WTC11 (cell line): ENCODE data around the gene DCST2. TPM values are rescaled to one million over a fixed set of nuclear protein-coding genes. Genes with fewer than 3 reads are reported as not detected.

Experiments used
- CREM ChIP-seq: sonication (generic); formaldehyde crosslinking; IDR thresholded peaks from 2 replicates; pipeline ENCODE4 v1.8.1; 2022; ENCODE audit warnings: mild to moderate bottlenecking, missing genetic modification reagents, moderate library complexity
- FOXP1 ChIP-seq: sonication (generic); formaldehyde crosslinking; IDR thresholded peaks from 2 replicates; pipeline ENCODE4 v1.8.0; 2022; ENCODE audit warnings: missing genetic modification reagents, mild to moderate bottlenecking, moderate library complexity, borderline replicate concordance
- NFE2L1 ChIP-seq: sonication (generic); formaldehyde crosslinking; IDR thresholded peaks from 2 replicates; pipeline ENCODE4 v1.8.1; 2023; ENCODE audit warnings: missing genetic modification reagents
- NFYB ChIP-seq: sonication (generic); formaldehyde crosslinking; conservative IDR thresholded peaks from 2 replicates; pipeline ENCODE4 v1.8.0; 2022; ENCODE audit warnings: low read depth, missing genetic modification reagents
- SMAD4 ChIP-seq: sonication (generic); formaldehyde crosslinking; IDR thresholded peaks from 2 replicates; pipeline ENCODE4 v1.8.0; 2022; ENCODE audit warnings: mild to moderate bottlenecking, missing genetic modification reagents
- TCF7 ChIP-seq: sonication (generic); formaldehyde crosslinking; IDR thresholded peaks from 2 replicates; pipeline ENCODE4 v1.8.0; 2022; ENCODE audit warnings: mild to moderate bottlenecking, low read depth, missing genetic modification reagents, moderate library complexity
- TEAD4 ChIP-seq: sonication (generic); formaldehyde crosslinking; IDR thresholded peaks from 2 replicates; pipeline ENCODE4 v1.8.0; 2022; ENCODE audit warnings: mild to moderate bottlenecking, missing genetic modification reagents
- ZNF671 ChIP-seq: fragments of 250-450 bp; sonication (Bioruptor Pico); IDR thresholded peaks from 2 replicates; pipeline ENCODE4 v1.8.0; 2021; ENCODE audit warnings: mild to moderate bottlenecking
- total RNA-seq: library from RNA; stranded (reverse); gene quantifications from 3 replicates; pipeline ENCODE4 v1.2.3, GENCODE V29; 2021
- TF ChIP-seq, protein P1 (sequence below): fragments of 200-600 bp; IDR thresholded peaks from 2 replicates; pipeline ENCODE4 v1.8.0; 2022; ENCODE audit warnings: antibody characterized with exemption
- TF ChIP-seq, protein P2 (sequence below): sonication (generic); formaldehyde crosslinking; IDR thresholded peaks from 2 replicates; pipeline ENCODE4 v1.8.1; 2022; ENCODE audit warnings: low read depth, missing genetic modification reagents, borderline replicate concordance
- TF ChIP-seq, protein P3 (sequence below): sonication (generic); formaldehyde crosslinking; IDR thresholded peaks from 2 replicates; pipeline ENCODE4 v1.8.0; 2023; ENCODE audit warnings: missing genetic modification reagents, mild to moderate bottlenecking, borderline replicate concordance
- TF ChIP-seq, protein P4 (sequence below): sonication (generic); formaldehyde crosslinking; IDR thresholded peaks from 2 replicates; pipeline ENCODE4 v1.8.1; 2023; ENCODE audit warnings: mild to moderate bottlenecking, missing genetic modification reagents
- TF ChIP-seq, protein P5 (sequence below): sonication (generic); formaldehyde crosslinking; IDR thresholded peaks from 2 replicates; pipeline ENCODE4 v1.8.1; 2023; ENCODE audit warnings: mild to moderate bottlenecking, moderate library complexity, missing genetic modification reagents
- TF ChIP-seq, protein P6 (sequence below): sonication (generic); formaldehyde crosslinking; IDR thresholded peaks from 2 replicates; pipeline ENCODE4 v1.8.0; 2023; ENCODE audit warnings: missing genetic modification reagents
- TF ChIP-seq, protein P7 (sequence below): fragments of 250-450 bp; sonication (Bioruptor Pico); IDR thresholded peaks from 2 replicates; pipeline ENCODE4 v1.9.0; 2021; ENCODE audit warnings: mild to moderate bottlenecking

Gene DCST2
- total RNA-seq, 1 experiment from 2014 or later, result 0.83 TPM

DNA sequence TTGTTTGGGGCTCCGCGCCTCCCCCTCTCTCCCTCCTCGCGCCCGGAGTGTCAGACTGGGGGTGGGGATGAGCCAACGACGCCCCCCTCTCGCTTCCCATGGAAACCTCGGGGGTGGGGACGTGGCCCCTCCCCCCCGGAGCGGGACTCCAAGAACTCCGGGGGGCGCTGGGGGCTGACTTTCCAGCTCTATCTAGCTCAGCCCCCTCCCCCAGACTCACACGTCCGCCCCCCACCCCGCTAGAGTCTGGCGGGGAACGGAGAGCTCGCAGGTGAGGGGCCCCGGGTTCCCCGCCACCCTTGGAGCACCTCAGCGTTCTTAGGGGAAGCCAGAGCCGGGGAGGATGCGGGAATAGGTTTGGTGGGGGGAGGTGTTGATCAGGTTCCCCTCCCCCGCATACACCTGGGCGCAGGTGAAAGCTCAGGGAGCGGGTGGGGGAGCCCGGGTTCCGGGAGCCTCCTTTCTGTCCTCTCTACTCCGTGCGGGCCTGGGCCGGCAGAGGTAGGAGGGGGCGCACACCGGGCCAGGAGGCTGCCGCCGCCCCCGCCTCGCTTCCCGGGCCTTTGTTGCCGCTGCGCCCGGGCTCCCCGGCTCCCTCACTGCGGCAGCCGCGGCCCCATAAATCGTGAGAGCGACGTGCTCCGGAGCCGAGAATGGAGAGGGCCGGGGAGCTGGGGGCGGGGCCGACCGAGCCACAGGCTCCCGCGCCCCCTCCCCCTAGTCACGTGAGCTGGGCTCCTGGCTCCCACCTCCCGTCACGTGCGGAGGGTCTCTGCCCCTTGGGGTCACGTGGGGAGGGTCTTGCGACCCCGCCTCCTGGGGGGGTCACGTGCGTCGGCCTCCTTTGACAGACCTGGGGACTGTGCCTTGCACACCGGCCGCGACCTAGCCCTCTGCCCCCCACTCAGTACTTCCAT, 47.0 kb upstream of the DCST2 start (continued):
- TF ChIP-seq, protein P1, sequence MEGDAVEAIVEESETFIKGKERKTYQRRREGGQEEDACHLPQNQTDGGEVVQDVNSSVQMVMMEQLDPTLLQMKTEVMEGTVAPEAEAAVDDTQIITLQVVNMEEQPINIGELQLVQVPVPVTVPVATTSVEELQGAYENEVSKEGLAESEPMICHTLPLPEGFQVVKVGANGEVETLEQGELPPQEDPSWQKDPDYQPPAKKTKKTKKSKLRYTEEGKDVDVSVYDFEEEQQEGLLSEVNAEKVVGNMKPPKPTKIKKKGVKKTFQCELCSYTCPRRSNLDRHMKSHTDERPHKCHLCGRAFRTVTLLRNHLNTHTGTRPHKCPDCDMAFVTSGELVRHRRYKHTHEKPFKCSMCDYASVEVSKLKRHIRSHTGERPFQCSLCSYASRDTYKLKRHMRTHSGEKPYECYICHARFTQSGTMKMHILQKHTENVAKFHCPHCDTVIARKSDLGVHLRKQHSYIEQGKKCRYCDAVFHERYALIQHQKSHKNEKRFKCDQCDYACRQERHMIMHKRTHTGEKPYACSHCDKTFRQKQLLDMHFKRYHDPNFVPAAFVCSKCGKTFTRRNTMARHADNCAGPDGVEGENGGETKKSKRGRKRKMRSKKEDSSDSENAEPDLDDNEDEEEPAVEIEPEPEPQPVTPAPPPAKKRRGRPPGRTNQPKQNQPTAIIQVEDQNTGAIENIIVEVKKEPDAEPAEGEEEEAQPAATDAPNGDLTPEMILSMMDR, result no peak
- TF ChIP-seq NFYB (CRISPR knock-in tag), result no peak
- TF ChIP-seq, protein P2, sequence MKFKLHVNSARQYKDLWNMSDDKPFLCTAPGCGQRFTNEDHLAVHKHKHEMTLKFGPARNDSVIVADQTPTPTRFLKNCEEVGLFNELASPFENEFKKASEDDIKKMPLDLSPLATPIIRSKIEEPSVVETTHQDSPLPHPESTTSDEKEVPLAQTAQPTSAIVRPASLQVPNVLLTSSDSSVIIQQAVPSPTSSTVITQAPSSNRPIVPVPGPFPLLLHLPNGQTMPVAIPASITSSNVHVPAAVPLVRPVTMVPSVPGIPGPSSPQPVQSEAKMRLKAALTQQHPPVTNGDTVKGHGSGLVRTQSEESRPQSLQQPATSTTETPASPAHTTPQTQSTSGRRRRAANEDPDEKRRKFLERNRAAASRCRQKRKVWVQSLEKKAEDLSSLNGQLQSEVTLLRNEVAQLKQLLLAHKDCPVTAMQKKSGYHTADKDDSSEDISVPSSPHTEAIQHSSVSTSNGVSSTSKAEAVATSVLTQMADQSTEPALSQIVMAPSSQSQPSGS (CRISPR knock-in tag), result no peak
- TF ChIP-seq, protein P3, sequence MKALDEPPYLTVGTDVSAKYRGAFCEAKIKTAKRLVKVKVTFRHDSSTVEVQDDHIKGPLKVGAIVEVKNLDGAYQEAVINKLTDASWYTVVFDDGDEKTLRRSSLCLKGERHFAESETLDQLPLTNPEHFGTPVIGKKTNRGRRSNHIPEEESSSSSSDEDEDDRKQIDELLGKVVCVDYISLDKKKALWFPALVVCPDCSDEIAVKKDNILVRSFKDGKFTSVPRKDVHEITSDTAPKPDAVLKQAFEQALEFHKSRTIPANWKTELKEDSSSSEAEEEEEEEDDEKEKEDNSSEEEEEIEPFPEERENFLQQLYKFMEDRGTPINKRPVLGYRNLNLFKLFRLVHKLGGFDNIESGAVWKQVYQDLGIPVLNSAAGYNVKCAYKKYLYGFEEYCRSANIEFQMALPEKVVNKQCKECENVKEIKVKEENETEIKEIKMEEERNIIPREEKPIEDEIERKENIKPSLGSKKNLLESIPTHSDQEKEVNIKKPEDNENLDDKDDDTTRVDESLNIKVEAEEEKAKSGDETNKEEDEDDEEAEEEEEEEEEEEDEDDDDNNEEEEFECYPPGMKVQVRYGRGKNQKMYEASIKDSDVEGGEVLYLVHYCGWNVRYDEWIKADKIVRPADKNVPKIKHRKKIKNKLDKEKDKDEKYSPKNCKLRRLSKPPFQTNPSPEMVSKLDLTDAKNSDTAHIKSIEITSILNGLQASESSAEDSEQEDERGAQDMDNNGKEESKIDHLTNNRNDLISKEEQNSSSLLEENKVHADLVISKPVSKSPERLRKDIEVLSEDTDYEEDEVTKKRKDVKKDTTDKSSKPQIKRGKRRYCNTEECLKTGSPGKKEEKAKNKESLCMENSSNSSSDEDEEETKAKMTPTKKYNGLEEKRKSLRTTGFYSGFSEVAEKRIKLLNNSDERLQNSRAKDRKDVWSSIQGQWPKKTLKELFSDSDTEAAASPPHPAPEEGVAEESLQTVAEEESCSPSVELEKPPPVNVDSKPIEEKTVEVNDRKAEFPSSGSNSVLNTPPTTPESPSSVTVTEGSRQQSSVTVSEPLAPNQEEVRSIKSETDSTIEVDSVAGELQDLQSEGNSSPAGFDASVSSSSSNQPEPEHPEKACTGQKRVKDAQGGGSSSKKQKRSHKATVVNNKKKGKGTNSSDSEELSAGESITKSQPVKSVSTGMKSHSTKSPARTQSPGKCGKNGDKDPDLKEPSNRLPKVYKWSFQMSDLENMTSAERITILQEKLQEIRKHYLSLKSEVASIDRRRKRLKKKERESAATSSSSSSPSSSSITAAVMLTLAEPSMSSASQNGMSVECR, result 0 out of 2 replicates have a peak, but pooled peaks have one; percentile 64
- TF ChIP-seq ZNF671 (CRISPR knock-in tag), result no peak
- TF ChIP-seq TEAD4, result no peak
- TF ChIP-seq FOXP1 (CRISPR knock-in tag), result peak; percentile 68; the same call in 1 of the 2 replicates
- TF ChIP-seq TCF7, result no peak
- TF ChIP-seq SMAD4, result no peak
- TF ChIP-seq, protein P4, sequence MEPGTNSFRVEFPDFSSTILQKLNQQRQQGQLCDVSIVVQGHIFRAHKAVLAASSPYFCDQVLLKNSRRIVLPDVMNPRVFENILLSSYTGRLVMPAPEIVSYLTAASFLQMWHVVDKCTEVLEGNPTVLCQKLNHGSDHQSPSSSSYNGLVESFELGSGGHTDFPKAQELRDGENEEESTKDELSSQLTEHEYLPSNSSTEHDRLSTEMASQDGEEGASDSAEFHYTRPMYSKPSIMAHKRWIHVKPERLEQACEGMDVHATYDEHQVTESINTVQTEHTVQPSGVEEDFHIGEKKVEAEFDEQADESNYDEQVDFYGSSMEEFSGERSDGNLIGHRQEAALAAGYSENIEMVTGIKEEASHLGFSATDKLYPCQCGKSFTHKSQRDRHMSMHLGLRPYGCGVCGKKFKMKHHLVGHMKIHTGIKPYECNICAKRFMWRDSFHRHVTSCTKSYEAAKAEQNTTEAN (CRISPR knock-in tag), result peak; percentile 87
- TF ChIP-seq, protein P5, sequence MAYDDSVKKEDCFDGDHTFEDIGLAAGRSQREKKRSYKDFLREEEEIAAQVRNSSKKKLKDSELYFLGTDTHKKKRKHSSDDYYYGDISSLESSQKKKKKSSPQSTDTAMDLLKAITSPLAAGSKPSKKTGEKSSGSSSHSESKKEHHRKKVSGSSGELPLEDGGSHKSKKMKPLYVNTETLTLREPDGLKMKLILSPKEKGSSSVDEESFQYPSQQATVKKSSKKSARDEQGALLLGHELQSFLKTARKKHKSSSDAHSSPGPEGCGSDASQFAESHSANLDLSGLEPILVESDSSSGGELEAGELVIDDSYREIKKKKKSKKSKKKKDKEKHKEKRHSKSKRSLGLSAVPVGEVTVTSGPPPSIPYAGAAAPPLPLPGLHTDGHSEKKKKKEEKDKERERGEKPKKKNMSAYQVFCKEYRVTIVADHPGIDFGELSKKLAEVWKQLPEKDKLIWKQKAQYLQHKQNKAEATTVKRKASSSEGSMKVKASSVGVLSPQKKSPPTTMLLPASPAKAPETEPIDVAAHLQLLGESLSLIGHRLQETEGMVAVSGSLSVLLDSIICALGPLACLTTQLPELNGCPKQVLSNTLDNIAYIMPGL, result peak; percentile 67
- TF ChIP-seq, protein P6, sequence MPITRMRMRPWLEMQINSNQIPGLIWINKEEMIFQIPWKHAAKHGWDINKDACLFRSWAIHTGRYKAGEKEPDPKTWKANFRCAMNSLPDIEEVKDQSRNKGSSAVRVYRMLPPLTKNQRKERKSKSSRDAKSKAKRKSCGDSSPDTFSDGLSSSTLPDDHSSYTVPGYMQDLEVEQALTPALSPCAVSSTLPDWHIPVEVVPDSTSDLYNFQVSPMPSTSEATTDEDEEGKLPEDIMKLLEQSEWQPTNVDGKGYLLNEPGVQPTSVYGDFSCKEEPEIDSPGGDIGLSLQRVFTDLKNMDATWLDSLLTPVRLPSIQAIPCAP (CRISPR knock-in tag), result no peak
- TF ChIP-seq, protein P7, sequence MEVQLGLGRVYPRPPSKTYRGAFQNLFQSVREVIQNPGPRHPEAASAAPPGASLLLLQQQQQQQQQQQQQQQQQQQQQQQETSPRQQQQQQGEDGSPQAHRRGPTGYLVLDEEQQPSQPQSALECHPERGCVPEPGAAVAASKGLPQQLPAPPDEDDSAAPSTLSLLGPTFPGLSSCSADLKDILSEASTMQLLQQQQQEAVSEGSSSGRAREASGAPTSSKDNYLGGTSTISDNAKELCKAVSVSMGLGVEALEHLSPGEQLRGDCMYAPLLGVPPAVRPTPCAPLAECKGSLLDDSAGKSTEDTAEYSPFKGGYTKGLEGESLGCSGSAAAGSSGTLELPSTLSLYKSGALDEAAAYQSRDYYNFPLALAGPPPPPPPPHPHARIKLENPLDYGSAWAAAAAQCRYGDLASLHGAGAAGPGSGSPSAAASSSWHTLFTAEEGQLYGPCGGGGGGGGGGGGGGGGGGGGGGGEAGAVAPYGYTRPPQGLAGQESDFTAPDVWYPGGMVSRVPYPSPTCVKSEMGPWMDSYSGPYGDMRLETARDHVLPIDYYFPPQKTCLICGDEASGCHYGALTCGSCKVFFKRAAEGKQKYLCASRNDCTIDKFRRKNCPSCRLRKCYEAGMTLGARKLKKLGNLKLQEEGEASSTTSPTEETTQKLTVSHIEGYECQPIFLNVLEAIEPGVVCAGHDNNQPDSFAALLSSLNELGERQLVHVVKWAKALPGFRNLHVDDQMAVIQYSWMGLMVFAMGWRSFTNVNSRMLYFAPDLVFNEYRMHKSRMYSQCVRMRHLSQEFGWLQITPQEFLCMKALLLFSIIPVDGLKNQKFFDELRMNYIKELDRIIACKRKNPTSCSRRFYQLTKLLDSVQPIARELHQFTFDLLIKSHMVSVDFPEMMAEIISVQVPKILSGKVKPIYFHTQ, result no peak
- TF ChIP-seq NFE2L1, result peak; percentile 13; the same call in 1 of the 2 replicates
- 0 out of 2 replicates have a peak, but pooled peaks have one; percentile 49 for TF ChIP-seq CREM (CRISPR knock-in tag)
